ENCODE measurements around the gene CMSS1. TPM values are rescaled to one million over a fixed set of nuclear protein-coding genes. Genes with fewer than 3 reads are reported as not detected.

The CMSS1 gene
- total RNA-seq, 1 experiment from 2014 or later: 55.8 TPM

DNA sequence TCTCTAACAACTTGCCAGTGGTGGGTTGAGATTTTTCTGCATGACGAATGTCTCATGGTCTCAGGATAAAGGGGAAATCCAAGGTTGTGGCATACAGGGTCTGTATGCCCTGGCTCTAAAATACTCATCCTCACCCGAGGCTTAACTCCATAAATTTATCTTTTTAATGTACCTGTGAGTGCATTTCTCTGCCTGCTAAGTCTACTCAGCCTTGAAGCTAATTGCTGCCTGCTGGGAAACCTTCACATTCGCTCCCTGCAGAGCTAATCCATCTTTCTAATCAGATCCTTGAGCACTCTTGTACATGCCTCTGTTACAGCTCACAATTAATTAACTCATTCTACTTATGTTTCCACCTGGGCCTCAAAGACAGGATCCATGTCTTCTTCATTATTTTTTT lies 93.8 kb downstream of the CMSS1 start:
- no peak for DNase-seq
- CTCF ChIA-PET: no interaction called here
- intact Hi-C loops (cut with micrococcal nuclease; ENCODE audit: unreplicated experiment): no loop called here
- H3K36me3 Mint-ChIP-seq (ENCODE audit: insufficient read depth, unreplicated experiment): no peaks in the 10 kb centered on the region
- TF ChIP-seq, protein P1, sequence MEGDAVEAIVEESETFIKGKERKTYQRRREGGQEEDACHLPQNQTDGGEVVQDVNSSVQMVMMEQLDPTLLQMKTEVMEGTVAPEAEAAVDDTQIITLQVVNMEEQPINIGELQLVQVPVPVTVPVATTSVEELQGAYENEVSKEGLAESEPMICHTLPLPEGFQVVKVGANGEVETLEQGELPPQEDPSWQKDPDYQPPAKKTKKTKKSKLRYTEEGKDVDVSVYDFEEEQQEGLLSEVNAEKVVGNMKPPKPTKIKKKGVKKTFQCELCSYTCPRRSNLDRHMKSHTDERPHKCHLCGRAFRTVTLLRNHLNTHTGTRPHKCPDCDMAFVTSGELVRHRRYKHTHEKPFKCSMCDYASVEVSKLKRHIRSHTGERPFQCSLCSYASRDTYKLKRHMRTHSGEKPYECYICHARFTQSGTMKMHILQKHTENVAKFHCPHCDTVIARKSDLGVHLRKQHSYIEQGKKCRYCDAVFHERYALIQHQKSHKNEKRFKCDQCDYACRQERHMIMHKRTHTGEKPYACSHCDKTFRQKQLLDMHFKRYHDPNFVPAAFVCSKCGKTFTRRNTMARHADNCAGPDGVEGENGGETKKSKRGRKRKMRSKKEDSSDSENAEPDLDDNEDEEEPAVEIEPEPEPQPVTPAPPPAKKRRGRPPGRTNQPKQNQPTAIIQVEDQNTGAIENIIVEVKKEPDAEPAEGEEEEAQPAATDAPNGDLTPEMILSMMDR (IDR thresholded peaks at IDR 0.05; ENCODE audit: unreplicated experiment): no peak
- H3K9me3 Mint-ChIP-seq (ENCODE audit: low read depth, unreplicated experiment): no peaks in the 10 kb centered on the region
- H3K4me1 Mint-ChIP-seq (ENCODE audit: low read depth, unreplicated experiment): no peaks in the 10 kb centered on the region
- no peaks in the 10 kb centered on the region for H3K27me3 Mint-ChIP-seq (ENCODE audit: unreplicated experiment)
- no peak overlapping the region for H3K27ac Mint-ChIP-seq (ENCODE audit: unreplicated experiment)
- H3K4me3 Mint-ChIP-seq (ENCODE audit: low read depth, unreplicated experiment): no peak overlapping the region
- no TSS peak for BruUV-seq (replicated peaks)

DNA sequence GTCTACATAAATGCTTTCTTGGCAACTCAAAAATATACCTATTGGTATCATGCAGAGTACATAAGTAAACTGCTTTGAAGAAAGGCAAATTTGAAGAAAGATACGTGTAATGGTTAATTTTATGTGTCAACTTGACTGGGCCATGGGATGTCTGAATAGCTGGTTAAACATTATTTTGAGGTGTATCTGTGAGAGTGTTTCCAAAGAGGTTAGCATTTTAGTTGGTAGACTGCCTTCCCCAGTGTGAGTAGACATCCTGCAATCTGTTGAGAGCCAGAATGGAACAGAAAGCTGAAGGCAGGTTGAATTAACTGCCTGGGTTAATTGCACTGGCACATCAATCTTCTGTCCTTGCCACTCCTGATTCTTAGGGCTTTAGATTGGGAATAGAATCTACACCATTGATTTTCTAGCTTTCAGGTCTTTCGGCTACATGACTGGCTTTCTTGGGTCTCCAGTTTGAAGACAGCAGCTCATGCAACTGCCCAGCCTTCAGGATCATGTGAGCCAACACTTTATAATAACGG lies 98.3 kb downstream of the CMSS1 start:
- Mint-ChIP-seq H3K27ac (ENCODE audit: unreplicated experiment) (no peak overlapping the region), H3K4me1 (ENCODE audit: low read depth, unreplicated experiment) (peaks cover 7% of the 10 kb centered on the region), H3K27me3 (ENCODE audit: unreplicated experiment) (no peaks in the 10 kb centered on the region), H3K9me3 (ENCODE audit: low read depth, unreplicated experiment) (no peaks in the 10 kb centered on the region), H3K4me3 (ENCODE audit: low read depth, unreplicated experiment) (no peak overlapping the region), H3K36me3 (ENCODE audit: insufficient read depth, unreplicated experiment) (no peaks in the 10 kb centered on the region)
- no peak for DNase-seq
- BruUV-seq (replicated peaks): no TSS peak
- intact Hi-C loops (cut with micrococcal nuclease; ENCODE audit: unreplicated experiment): no loop called here
- CTCF ChIA-PET: no interaction called here
- TF ChIP-seq, protein P1 (IDR thresholded peaks at IDR 0.05; ENCODE audit: unreplicated experiment): no peak

DNA sequence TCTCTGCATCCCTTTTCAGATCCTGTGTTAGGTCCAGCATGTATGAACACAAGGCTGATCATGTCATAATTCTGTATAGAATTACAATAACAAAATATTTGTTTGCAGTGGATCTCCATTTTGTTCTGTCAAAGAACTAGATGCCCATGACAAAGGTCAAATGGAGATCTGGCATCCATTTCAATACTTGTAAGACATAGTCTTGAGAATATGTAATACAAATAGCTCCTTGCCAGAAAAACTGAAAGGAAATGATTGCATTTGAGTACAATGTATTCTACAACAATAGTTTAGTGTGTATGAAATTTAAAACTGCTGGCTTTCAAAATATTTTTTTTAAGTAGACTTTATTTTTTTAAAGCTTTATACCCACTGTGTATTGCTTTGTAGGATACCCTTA lies 101.1 kb downstream of the CMSS1 start:
- TF ChIP-seq, protein P1 (IDR thresholded peaks at IDR 0.05; ENCODE audit: unreplicated experiment): no peak
- H3K27ac Mint-ChIP-seq (ENCODE audit: unreplicated experiment): no peak overlapping the region
- BruUV-seq (replicated peaks): no TSS peak
- intact Hi-C loops (cut with micrococcal nuclease; ENCODE audit: unreplicated experiment): no loop called here
- H3K4me1 Mint-ChIP-seq (ENCODE audit: low read depth, unreplicated experiment): peaks cover 21% of the 10 kb centered on the region
- H3K4me3 Mint-ChIP-seq (ENCODE audit: low read depth, unreplicated experiment): no peak overlapping the region
- CTCF ChIA-PET: no interaction called here
- H3K9me3 Mint-ChIP-seq (ENCODE audit: low read depth, unreplicated experiment): peaks cover 4% of the 10 kb centered on the region
- H3K36me3 Mint-ChIP-seq (ENCODE audit: insufficient read depth, unreplicated experiment): no peaks in the 10 kb centered on the region
- H3K27me3 Mint-ChIP-seq (ENCODE audit: unreplicated experiment): no peaks in the 10 kb centered on the region
- no peak for DNase-seq

DNA sequence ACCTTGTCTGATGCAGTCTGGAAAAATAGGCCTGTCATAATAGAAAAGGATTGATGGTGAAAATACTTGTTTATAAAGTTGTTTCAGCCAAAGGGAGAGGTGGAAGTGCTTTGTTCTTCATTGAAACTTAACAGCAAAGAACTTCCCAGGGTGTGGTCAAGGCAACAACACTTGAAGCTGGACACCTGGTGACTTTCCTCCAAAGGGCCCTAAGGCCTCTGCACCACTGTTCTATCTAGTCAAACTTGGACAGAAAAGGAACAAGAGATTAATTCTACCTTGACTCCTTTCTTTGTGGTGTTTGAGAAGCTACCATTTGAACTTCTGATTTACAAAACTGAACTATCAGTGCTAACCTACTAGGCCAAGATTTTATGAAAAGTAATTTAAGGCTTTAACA lies 102.0 kb downstream of the CMSS1 start:
- no TSS peak for BruUV-seq (replicated peaks)
- CTCF ChIA-PET: interaction anchor here (1.3 to 1.4 kb wide), 2 partner anchors 19 to 30 kb away, joined by 3 to 5 read pairs; no protein-coding TSS in a partner anchor
- TF ChIP-seq, protein P1 (IDR thresholded peaks at IDR 0.05; ENCODE audit: unreplicated experiment): no peak
- peaks cover 30% of the 10 kb centered on the region for H3K4me1 Mint-ChIP-seq (ENCODE audit: low read depth, unreplicated experiment)
- no peak overlapping the region for H3K4me3 Mint-ChIP-seq (ENCODE audit: low read depth, unreplicated experiment)
- H3K27me3 Mint-ChIP-seq (ENCODE audit: unreplicated experiment): no peaks in the 10 kb centered on the region
- intact Hi-C loops (cut with micrococcal nuclease; ENCODE audit: unreplicated experiment): no loop called here
- no peak for DNase-seq
- H3K36me3 Mint-ChIP-seq (ENCODE audit: insufficient read depth, unreplicated experiment): no peaks in the 10 kb centered on the region
- peaks cover 4% of the 10 kb centered on the region for H3K9me3 Mint-ChIP-seq (ENCODE audit: low read depth, unreplicated experiment)
- H3K27ac Mint-ChIP-seq (ENCODE audit: unreplicated experiment): no peak overlapping the region

Data from Calu3 (cell line).